HEK293 (cell line): ENCODE results near the gene SST.

Source experiments
- CTCF ChIA-PET: fragments of 350-600 bp; formaldehyde crosslinking; extraction: SDS; loops from one replicate; lab custom pipeline; 2021; ENCODE audit warnings: antibody characterized with exemption; lab: Yijun Ruan, JAX
- POLR2A ChIA-PET: fragments of 300-600 bp; formaldehyde crosslinking; extraction: SDS; loops from one replicate; lab custom pipeline; 2020; ENCODE audit warnings: antibody characterized with exemption, inconsistent platforms; lab: Yijun Ruan, JAX
- H3K27ac ChIP-seq: fragments of 200-500 bp; sonication (Bioruptor generic); 2 replicates; pipeline ENCODE4 v1.5.1; 2014; ENCODE audit warnings: low read depth, low read length, control low read depth, inconsistent platforms; ENCODE audit errors: extremely low read depth
- H3K36me3 ChIP-seq, 2 experiments: fragments of 200-500 bp in 1 of 2; sonication (Bioruptor generic) in 1 of 2; 1 replicate in 1 of 2; 2 replicates in 1 of 2; pipeline ENCODE4 v1.5.1; 2014 to 2017; ENCODE audit warnings: inconsistent platforms in 2 of 2, low read length in 2 of 2; ENCODE audit not compliant: control insufficient read depth in 2 of 2, insufficient read depth in 1 of 2
- H3K4me1 ChIP-seq: fragments of 200-500 bp; sonication (Bioruptor generic); 2 replicates; pipeline ENCODE4 v1.5.1; 2014; ENCODE audit warnings: mild to moderate bottlenecking, low read length, inconsistent platforms; ENCODE audit not compliant: control insufficient read depth, insufficient read depth
- H3K4me3 ChIP-seq: 2 replicates; pipeline ENCODE4 v1.5.1; 2011; ENCODE audit warnings: low read depth, mild to moderate bottlenecking, control low read depth, low read length, moderate library complexity
- H3K9me3 ChIP-seq: fragments of 200-500 bp; sonication (Bioruptor generic); 2 replicates; pipeline ENCODE4 v1.5.1; 2014; ENCODE audit warnings: low read depth, low read length, inconsistent platforms; ENCODE audit not compliant: control insufficient read depth, insufficient read depth
- HOXA7 ChIP-seq: sonication (generic); formaldehyde crosslinking; IDR thresholded peaks from 2 replicates; pipeline ENCODE4 v1.8.1; 2022; ENCODE audit warnings: missing genetic modification reagents, borderline replicate concordance
- IKZF3 ChIP-seq: fragments of 450-650 bp; IDR thresholded peaks from 2 replicates; pipeline ENCODE4 v1.5.0; 2018; ENCODE audit warnings: missing biosample characterization, mild to moderate bottlenecking, missing genetic modification characterization, moderate library complexity
- KLF10 ChIP-seq: fragments of 450-650 bp; IDR thresholded peaks from 2 replicates; pipeline ENCODE4 v1.5.1; 2018; ENCODE audit warnings: missing biosample characterization, mild to moderate bottlenecking, missing genetic modification characterization
- KLF7 ChIP-seq: fragments of 450-650 bp; formaldehyde crosslinking; IDR thresholded peaks from 2 replicates; pipeline ENCODE4 v1.5.1; 2016; ENCODE audit warnings: missing biosample characterization, missing genetic modification characterization, borderline replicate concordance
- OSR2 ChIP-seq: fragments of 450-650 bp; formaldehyde crosslinking; IDR thresholded peaks from 2 replicates; pipeline ENCODE4 v1.5.1; 2016; ENCODE audit warnings: missing biosample characterization, missing genetic modification characterization
- SETDB1 ChIP-seq: IDR thresholded peaks from one replicate; pipeline ENCODE4 v1.6.1; 2017; ENCODE audit warnings: mild to moderate bottlenecking, low read length, moderate library complexity, mixed read lengths; ENCODE audit not compliant: insufficient read length
- ZBTB21 ChIP-seq: fragments of 450-650 bp; formaldehyde crosslinking; IDR thresholded peaks from 2 replicates; pipeline ENCODE4 v1.5.1; 2017; ENCODE audit warnings: missing biosample characterization, missing genetic modification characterization
- ZNF174 ChIP-seq: fragments of 450-650 bp; formaldehyde crosslinking; IDR thresholded peaks from 2 replicates; pipeline ENCODE4 v1.5.0; 2017; ENCODE audit warnings: missing biosample characterization, mild to moderate bottlenecking, missing genetic modification characterization
- ZNF211 ChIP-seq: fragments of 450-650 bp; formaldehyde crosslinking; IDR thresholded peaks from 2 replicates; pipeline ENCODE4 v1.5.1; 2016; ENCODE audit warnings: low read depth, missing biosample characterization, missing genetic modification characterization
- ZNF24 ChIP-seq: fragments of 450-650 bp; formaldehyde crosslinking; IDR thresholded peaks from 2 replicates; pipeline ENCODE4 v1.5.1; 2016; ENCODE audit warnings: missing biosample characterization, missing genetic modification characterization
- ZNF302 ChIP-seq: fragments of 450-650 bp; formaldehyde crosslinking; IDR thresholded peaks from 2 replicates; pipeline ENCODE4 v1.5.1; 2016; ENCODE audit warnings: missing biosample characterization, missing genetic modification characterization, low read depth
- ZNF510 ChIP-seq: fragments of 450-650 bp; formaldehyde crosslinking; IDR thresholded peaks from 2 replicates; pipeline ENCODE4 v1.5.1; 2018; ENCODE audit warnings: mild to moderate bottlenecking, missing genetic modification characterization, missing biosample characterization; ENCODE audit not compliant: insufficient replicate concordance
- ZNF585B ChIP-seq: fragments of 450-650 bp; formaldehyde crosslinking; IDR thresholded peaks from 2 replicates; pipeline ENCODE4 v1.5.1; 2016; ENCODE audit warnings: missing biosample characterization, missing genetic modification characterization
- ZNF660 ChIP-seq: fragments of 450-650 bp; IDR thresholded peaks from 2 replicates; pipeline ENCODE4 v1.5.1; 2018; ENCODE audit warnings: missing biosample characterization, mild to moderate bottlenecking, missing genetic modification characterization
- ZNF777 ChIP-seq: fragments of 450-650 bp; formaldehyde crosslinking; IDR thresholded peaks from 2 replicates; pipeline ENCODE4 v1.5.1; 2017; ENCODE audit warnings: missing biosample characterization, missing genetic modification characterization, borderline replicate concordance
- ZNF785 ChIP-seq: fragments of 450-650 bp; formaldehyde crosslinking; IDR thresholded peaks from 2 replicates; pipeline ENCODE4 v1.5.1; 2016; ENCODE audit warnings: missing biosample characterization, missing genetic modification characterization
- TF ChIP-seq, protein P1 (sequence below): fragments of 450-650 bp; formaldehyde crosslinking; IDR thresholded peaks from 2 replicates; pipeline ENCODE4 v1.5.1; 2016; ENCODE audit warnings: missing biosample characterization, missing genetic modification characterization, borderline replicate concordance
- TF ChIP-seq, protein P2 (sequence below): fragments of 450-650 bp; formaldehyde crosslinking; IDR thresholded peaks from 2 replicates; pipeline ENCODE4 v1.5.1; 2016; ENCODE audit warnings: missing biosample characterization, missing genetic modification characterization
- TF ChIP-seq, protein P3 (sequence below): fragments of 450-650 bp; IDR thresholded peaks from 2 replicates; pipeline ENCODE4 v1.5.1; 2018; ENCODE audit warnings: missing biosample characterization, mild to moderate bottlenecking, missing genetic modification characterization

The SST gene

DNA sequence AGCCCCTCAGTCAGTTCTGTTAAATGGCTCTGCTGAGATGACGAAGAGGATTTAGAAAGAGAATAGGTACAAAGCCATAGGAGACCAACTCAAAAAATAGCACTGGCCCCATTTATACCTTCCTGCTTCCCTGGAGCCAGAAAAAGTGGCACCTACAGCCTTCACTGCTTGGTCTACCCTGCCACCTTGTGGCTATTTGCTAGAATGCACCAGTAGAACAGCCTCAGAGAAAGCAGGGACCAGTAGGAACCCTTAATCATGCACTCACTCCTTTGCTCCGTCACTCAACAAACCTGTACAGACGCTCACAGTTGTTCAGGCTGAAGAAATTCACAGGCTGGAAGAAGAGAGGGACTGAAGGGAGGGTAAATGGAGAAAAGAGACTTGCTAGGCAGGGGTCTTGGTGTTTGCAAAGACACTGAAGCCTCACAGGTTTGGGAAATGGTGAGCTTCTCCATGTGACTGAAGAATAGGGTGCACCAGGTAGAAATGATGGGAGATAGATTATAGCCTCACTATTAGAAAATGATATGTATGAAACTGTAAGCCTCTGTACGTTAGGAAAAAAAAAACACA is 44.3 kb upstream of the SST start (continued):
- TF ChIP-seq, protein P1, sequence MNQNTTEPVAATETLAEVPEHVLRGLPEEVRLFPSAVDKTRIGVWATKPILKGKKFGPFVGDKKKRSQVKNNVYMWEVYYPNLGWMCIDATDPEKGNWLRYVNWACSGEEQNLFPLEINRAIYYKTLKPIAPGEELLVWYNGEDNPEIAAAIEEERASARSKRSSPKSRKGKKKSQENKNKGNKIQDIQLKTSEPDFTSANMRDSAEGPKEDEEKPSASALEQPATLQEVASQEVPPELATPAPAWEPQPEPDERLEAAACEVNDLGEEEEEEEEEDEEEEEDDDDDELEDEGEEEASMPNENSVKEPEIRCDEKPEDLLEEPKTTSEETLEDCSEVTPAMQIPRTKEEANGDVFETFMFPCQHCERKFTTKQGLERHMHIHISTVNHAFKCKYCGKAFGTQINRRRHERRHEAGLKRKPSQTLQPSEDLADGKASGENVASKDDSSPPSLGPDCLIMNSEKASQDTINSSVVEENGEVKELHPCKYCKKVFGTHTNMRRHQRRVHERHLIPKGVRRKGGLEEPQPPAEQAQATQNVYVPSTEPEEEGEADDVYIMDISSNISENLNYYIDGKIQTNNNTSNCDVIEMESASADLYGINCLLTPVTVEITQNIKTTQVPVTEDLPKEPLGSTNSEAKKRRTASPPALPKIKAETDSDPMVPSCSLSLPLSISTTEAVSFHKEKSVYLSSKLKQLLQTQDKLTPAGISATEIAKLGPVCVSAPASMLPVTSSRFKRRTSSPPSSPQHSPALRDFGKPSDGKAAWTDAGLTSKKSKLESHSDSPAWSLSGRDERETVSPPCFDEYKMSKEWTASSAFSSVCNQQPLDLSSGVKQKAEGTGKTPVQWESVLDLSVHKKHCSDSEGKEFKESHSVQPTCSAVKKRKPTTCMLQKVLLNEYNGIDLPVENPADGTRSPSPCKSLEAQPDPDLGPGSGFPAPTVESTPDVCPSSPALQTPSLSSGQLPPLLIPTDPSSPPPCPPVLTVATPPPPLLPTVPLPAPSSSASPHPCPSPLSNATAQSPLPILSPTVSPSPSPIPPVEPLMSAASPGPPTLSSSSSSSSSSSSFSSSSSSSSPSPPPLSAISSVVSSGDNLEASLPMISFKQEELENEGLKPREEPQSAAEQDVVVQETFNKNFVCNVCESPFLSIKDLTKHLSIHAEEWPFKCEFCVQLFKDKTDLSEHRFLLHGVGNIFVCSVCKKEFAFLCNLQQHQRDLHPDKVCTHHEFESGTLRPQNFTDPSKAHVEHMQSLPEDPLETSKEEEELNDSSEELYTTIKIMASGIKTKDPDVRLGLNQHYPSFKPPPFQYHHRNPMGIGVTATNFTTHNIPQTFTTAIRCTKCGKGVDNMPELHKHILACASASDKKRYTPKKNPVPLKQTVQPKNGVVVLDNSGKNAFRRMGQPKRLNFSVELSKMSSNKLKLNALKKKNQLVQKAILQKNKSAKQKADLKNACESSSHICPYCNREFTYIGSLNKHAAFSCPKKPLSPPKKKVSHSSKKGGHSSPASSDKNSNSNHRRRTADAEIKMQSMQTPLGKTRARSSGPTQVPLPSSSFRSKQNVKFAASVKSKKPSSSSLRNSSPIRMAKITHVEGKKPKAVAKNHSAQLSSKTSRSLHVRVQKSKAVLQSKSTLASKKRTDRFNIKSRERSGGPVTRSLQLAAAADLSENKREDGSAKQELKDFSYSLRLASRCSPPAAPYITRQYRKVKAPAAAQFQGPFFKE: no peak
- no peak for TF ChIP-seq ZNF585B (tag by site-specific recombination)
- 0 out of 2 replicates have a peak, but pooled peaks have one; percentile 46 for TF ChIP-seq ZNF660 (tag by site-specific recombination)
- TF ChIP-seq, all 188 proteins: peak for 8

DNA sequence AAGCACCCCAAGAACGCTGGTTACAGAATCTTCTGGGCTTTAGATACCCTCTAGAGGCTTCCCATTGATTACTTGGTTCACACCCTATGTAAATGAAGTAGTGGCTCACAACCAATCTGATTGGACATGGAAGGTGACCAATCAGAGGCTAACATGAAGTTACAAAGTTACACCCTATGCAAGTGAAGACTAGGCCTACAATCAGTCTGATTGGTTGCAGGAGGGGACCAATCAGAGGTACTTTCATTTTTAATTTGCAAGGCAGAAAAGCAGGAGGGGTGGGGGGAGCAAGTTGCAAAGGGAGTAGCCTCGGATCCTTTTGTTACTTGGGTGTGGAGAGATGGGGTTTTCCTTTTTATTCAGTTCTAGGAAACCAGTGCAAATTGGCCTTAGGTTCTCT is 43.3 kb upstream of the SST start:
- POLR2A ChIA-PET: no interaction called here
- Histone ChIP-seq H3K4me1 (no peaks in the 10 kb centered on the region), H3K9me3 (no peaks in the 10 kb centered on the region), H3K36me3 (no peaks in the 10 kb centered on the region), H3K27ac (no peak overlapping the region), H3K4me3 (no peak overlapping the region)
- CTCF ChIA-PET: interaction anchor here (0.6 to 7.9 kb wide), 9 partner anchors 10 to 492 kb away, joined by 3 to 104 read pairs (median 3); partner anchors contain the start of gene RTP2
- TF ChIP-seq ZNF510 (tag by site-specific recombination): no peak
- TF ChIP-seq ZNF302: no peak
- TF ChIP-seq ZNF174: no peak
- no peak for TF ChIP-seq ZNF24 (tag by site-specific recombination)
- no peak for TF ChIP-seq ZNF777 (tag by site-specific recombination)
- TF ChIP-seq ZNF211 (tag by site-specific recombination): no peak
- TF ChIP-seq KLF7: no peak
- TF ChIP-seq ZBTB21: no peak
- TF ChIP-seq ZNF785: no peak
- no peak for TF ChIP-seq ZNF660 (tag by site-specific recombination)
- TF ChIP-seq, protein P2, sequence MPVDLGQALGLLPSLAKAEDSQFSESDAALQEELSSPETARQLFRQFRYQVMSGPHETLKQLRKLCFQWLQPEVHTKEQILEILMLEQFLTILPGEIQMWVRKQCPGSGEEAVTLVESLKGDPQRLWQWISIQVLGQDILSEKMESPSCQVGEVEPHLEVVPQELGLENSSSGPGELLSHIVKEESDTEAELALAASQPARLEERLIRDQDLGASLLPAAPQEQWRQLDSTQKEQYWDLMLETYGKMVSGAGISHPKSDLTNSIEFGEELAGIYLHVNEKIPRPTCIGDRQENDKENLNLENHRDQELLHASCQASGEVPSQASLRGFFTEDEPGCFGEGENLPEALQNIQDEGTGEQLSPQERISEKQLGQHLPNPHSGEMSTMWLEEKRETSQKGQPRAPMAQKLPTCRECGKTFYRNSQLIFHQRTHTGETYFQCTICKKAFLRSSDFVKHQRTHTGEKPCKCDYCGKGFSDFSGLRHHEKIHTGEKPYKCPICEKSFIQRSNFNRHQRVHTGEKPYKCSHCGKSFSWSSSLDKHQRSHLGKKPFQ (tag by site-specific recombination): no peak
- no peak for TF ChIP-seq OSR2 (tag by site-specific recombination)
- TF ChIP-seq, protein P1: no peak
- no peak for TF ChIP-seq HOXA7 (CRISPR knock-in tag)
- TF ChIP-seq, protein P3, sequence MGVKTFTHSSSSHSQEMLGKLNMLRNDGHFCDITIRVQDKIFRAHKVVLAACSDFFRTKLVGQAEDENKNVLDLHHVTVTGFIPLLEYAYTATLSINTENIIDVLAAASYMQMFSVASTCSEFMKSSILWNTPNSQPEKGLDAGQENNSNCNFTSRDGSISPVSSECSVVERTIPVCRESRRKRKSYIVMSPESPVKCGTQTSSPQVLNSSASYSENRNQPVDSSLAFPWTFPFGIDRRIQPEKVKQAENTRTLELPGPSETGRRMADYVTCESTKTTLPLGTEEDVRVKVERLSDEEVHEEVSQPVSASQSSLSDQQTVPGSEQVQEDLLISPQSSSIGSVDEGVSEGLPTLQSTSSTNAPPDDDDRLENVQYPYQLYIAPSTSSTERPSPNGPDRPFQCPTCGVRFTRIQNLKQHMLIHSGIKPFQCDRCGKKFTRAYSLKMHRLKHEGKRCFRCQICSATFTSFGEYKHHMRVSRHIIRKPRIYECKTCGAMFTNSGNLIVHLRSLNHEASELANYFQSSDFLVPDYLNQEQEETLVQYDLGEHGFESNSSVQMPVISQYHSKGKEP (tag by site-specific recombination): no peak
- no peak for TF ChIP-seq IKZF3 (tag by site-specific recombination)
- TF ChIP-seq SETDB1: no peak
- no peak for TF ChIP-seq KLF10 (tag by site-specific recombination)
- TF ChIP-seq, all 188 proteins: peak for 0
